HG03432 (cell line): Measurements from ENCODE around the gene TAB3.

Experiments
- ATAC-seq: cut with Tn5 transposase; IDR thresholded peaks from one replicate; pipeline ENCODE4 v1.9.1; 2021; ENCODE audit warnings: mild to moderate bottlenecking, moderate library complexity; ENCODE audit not compliant: unreplicated experiment

TAB3 gene

GRCh38 chrX:30777575-30777974 is 111.5 kb downstream of the TAB3 start:
- ATAC-seq = no peak
